Adrenal gland (tissue), 5 donors: ENCODE data around the gene METTL2B.
"Not testable (repeated sequence)": the region's sequence is repeated elsewhere in the genome, so short reads cannot be mapped to it uniquely, and the experiment has no call there.

Experiments used
- CTCF ChIP-seq, 6 experiments: fragments of 450-650 bp in 4 of 6; fragments of 200-600 bp in 2 of 6; sonication (generic) in 1 of 6; IDR thresholded peaks; 1 replicate in 5 of 6; 2 replicates in 1 of 6; pipeline versions ENCODE4 v1.5.1 to v1.8.0; 2016 to 2021; ENCODE audit warnings: antibody characterized with exemption in 6 of 6, mild to moderate bottlenecking in 2 of 6, moderate library complexity in 1 of 6
- POLR2A ChIP-seq, 2 donors: fragments of 450-650 bp; IDR thresholded peaks; one replicate each; pipeline ENCODE4 v1.6.1; 2017; ENCODE audit warnings: antibody characterized with exemption in 2 of 2, mild to moderate bottlenecking in 2 of 2, moderate library complexity in 1 of 2
- donor health status: DM: no; HTN: no; CAD: no.

GRCh38 chr7:128463345-128463744, 13.2 kb upstream of the METTL2B start:
- TF ChIP-seq POLR2A, CTCF (IDR thresholded peaks at IDR 0.05): not testable (repeated sequence)
